DND-41 (cell line): ENCODE measurements around the gene SF3B3.

Experiments
- ATAC-seq: fragments of 200-7000 bp; cut with Tn5 transposase; 3 replicates; pipeline ENCODE4 v1.9.1; 2021; ENCODE audit warnings: low read depth; ENCODE audit not compliant: insufficient read depth
- DNase-seq: peaks from one replicate; pipeline ENCODE4 v3.0.0-alpha.2; 2020
- H2AFZ ChIP-seq: 2 replicates; pipeline ENCODE4 v1.6.0; 2012; ENCODE audit warnings: low read depth, low read length
- H3K27ac ChIP-seq: 2 replicates; pipeline ENCODE4 v1.5.1; 2012; ENCODE audit warnings: low read length, inconsistent platforms
- H3K27me3 ChIP-seq: fragments of 200-600 bp; sonication (generic); 2 replicates; pipeline ENCODE4 v1.6.0; 2012; ENCODE audit warnings: low read length, mild to moderate bottlenecking, inconsistent platforms; ENCODE audit not compliant: insufficient read depth, poor library complexity
- H3K36me3 ChIP-seq: 2 replicates; pipeline ENCODE4 v1.5.1; 2012; ENCODE audit warnings: low read length, inconsistent platforms; ENCODE audit not compliant: insufficient read depth
- H3K4me1 ChIP-seq: 2 replicates; pipeline ENCODE4 v1.5.1; 2012; ENCODE audit warnings: mild to moderate bottlenecking, low read length; ENCODE audit not compliant: insufficient read depth
- H3K4me2 ChIP-seq: 2 replicates; pipeline ENCODE4 v1.6.0; 2012; ENCODE audit warnings: mild to moderate bottlenecking, moderate library complexity, low read length, inconsistent platforms; ENCODE audit not compliant: insufficient read depth
- H3K4me3 ChIP-seq, 2 experiments: fragments of 200-600 bp in 1 of 2; shearing (Covaris generic) in 1 of 2; 2 replicates each; pipeline ENCODE4 v1.5.1; 2012 to 2016; ENCODE audit warnings: inconsistent platforms in 2 of 2, low read length in 2 of 2, mild to moderate bottlenecking in 2 of 2, low read depth in 1 of 2, moderate library complexity in 1 of 2
- H3K79me2 ChIP-seq: 2 replicates; pipeline ENCODE4 v1.6.0; 2012; ENCODE audit warnings: low read length, inconsistent platforms; ENCODE audit not compliant: insufficient read depth
- H3K9ac ChIP-seq: 2 replicates; pipeline ENCODE4 v1.6.0; 2012; ENCODE audit warnings: low read depth, mild to moderate bottlenecking, inconsistent platforms, low read length, moderate library complexity
- H3K9me3 ChIP-seq: 2 replicates; pipeline ENCODE4 v1.5.1; 2012; ENCODE audit warnings: low read length, moderate library complexity, mild to moderate bottlenecking, inconsistent platforms; ENCODE audit not compliant: insufficient read depth, severe bottlenecking
- H4K20me1 ChIP-seq: 2 replicates; pipeline ENCODE4 v1.6.0; 2012; ENCODE audit warnings: low read length; ENCODE audit not compliant: insufficient read depth
- EZH2 ChIP-seq: IDR thresholded peaks from 3 replicates; pipeline ENCODE4 v1.6.1; 2012; ENCODE audit warnings: borderline replicate concordance, low read depth, mild to moderate bottlenecking, moderate library complexity, low read length, inconsistent platforms; ENCODE audit not compliant: severe bottlenecking
- TF ChIP-seq, protein P1 (sequence below): IDR thresholded peaks from 2 replicates; pipeline ENCODE4 v1.5.1; 2012; ENCODE audit warnings: borderline replicate concordance, low read length, moderate library complexity, mild to moderate bottlenecking; ENCODE audit not compliant: poor library complexity, severe bottlenecking; ENCODE audit errors: extremely low read depth

The SF3B3 gene

DNA sequence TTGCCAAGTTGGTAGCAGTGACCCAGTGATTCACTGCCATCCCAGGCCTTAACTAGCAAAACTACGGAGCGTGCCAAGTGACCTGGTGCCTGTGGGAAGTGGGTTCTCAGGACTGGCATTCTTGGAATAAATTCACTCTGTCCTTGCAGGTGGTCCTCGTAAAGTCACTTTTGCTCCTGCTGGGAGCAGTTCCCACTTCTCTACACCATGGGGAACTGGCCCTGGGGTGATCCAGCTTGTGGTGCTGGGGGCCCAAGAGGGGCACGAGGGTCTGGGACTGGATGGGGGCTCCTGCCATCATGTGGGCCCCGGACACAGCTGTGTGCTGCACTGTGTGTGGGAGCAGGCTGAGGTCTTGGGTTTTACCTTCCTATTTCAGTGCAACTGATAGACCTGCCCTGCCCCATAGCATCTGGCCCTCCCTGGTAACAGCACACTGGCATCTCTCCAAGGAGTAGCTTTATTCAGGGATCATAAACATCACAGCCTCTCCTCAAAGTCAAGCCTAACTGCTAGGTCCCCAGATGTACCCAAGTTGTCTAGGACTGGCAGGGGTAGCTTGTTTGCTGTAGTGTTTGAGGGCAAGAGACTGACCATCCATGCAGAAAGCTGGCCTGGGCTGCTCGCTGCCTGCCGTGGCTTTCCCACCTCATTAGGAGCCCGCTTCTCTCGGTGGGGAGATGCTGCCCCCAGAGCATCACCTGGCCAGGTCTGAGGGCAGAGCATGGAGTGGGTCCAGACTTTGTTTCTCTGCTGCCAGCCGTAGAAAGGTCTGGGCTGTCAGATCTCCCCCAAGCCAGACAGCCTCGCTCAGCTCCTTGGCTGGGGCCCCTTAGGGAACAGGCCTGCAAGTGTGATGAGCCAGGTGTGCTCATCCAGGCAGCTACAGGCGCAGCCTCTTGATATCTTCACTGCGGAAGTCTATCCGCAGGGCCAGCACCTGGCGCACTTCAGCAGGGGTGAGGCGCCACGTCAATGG is 43.2 kb upstream of the SF3B3 start:
- DNase-seq (no peak), ATAC-seq (no peak)
- H3K4me3 ChIP-seq = no peak overlapping the region
- no peak for TF ChIP-seq EZH2
- TF ChIP-seq, protein P1, sequence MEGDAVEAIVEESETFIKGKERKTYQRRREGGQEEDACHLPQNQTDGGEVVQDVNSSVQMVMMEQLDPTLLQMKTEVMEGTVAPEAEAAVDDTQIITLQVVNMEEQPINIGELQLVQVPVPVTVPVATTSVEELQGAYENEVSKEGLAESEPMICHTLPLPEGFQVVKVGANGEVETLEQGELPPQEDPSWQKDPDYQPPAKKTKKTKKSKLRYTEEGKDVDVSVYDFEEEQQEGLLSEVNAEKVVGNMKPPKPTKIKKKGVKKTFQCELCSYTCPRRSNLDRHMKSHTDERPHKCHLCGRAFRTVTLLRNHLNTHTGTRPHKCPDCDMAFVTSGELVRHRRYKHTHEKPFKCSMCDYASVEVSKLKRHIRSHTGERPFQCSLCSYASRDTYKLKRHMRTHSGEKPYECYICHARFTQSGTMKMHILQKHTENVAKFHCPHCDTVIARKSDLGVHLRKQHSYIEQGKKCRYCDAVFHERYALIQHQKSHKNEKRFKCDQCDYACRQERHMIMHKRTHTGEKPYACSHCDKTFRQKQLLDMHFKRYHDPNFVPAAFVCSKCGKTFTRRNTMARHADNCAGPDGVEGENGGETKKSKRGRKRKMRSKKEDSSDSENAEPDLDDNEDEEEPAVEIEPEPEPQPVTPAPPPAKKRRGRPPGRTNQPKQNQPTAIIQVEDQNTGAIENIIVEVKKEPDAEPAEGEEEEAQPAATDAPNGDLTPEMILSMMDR = no peak
- no peaks in the 10 kb centered on the region for H3K27me3 ChIP-seq
- no peak overlapping the region for H3K27ac ChIP-seq
- H3K4me1 ChIP-seq = no peaks in the 10 kb centered on the region
- no peak overlapping the region for H3K9ac ChIP-seq
- H2AFZ ChIP-seq = no peak overlapping the region
- peaks cover 63% of the 10 kb centered on the region for H3K36me3 ChIP-seq
- H3K79me2 ChIP-seq = no peaks in the 10 kb centered on the region
- H4K20me1 ChIP-seq = no peaks in the 10 kb centered on the region; the same call in 1 of the 2 replicates
- H3K4me2 ChIP-seq = no peak overlapping the region
- H3K9me3 ChIP-seq = no peaks in the 10 kb centered on the region

DNA sequence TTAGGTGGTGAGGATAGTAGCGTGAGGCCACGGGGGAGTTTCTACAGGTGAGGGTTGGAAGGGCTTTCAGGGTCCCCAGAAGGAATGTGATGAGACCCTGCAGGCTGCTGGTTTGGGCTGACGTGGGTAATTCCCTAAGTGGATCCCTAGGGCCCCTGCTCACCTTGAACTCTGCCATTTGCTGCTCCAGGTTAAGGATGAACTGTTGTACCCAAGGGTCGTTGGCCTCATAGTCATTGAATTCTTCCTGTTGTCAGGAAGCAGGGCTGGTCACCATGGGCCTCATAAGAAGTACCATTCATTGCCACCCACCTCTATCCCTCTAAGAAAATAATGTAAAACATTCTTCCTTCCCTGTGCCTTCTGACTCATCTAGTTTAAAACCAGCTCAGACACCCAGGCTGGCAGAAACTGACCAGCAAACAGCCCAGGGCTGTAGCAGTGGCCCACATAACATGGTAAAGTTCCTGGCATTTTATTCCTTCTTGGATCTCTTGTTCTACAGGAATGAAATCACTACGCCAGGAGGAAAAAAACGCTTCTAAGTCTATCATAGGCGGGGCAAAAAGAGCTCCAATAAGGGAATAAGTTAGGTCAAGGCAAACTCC is 41.6 kb upstream of the SF3B3 start:
- Histone ChIP-seq H3K36me3 (peaks cover 68% of the 10 kb centered on the region), H3K27me3 (no peaks in the 10 kb centered on the region)
- DNase-seq = no peak

GRCh38 chr16:70482624-70483023 is 41.0 kb upstream of the SF3B3 start:
- Histone ChIP-seq H3K36me3 (peaks cover 68% of the 10 kb centered on the region), H3K4me1 (no peaks in the 10 kb centered on the region)
- ATAC-seq = no peak

More for the DNA sequence above, 41.6 kb upstream of the SF3B3 start:
- Histone ChIP-seq H3K9ac (no peak overlapping the region), H3K4me2 (no peak overlapping the region), H3K79me2 (no peaks in the 10 kb centered on the region), H3K27ac (no peak overlapping the region), H3K4me3 (no peak overlapping the region), H3K4me1 (no peaks in the 10 kb centered on the region), H2AFZ (no peak overlapping the region), H4K20me1 (no peaks in the 10 kb centered on the region; the same call in 1 of the 2 replicates), H3K9me3 (no peaks in the 10 kb centered on the region)
- no peak for ATAC-seq
- no peak for TF ChIP-seq EZH2
- TF ChIP-seq, protein P1 = no peak

More at GRCh38 chr16:70482624-70483023, 41.0 kb upstream of the SF3B3 start:
- Histone ChIP-seq H2AFZ (no peak overlapping the region), H3K4me2 (no peak overlapping the region), H3K27me3 (no peaks in the 10 kb centered on the region), H3K9ac (no peak overlapping the region), H3K4me3 (no peak overlapping the region), H3K79me2 (no peaks in the 10 kb centered on the region), H3K9me3 (no peaks in the 10 kb centered on the region), H3K27ac (no peak overlapping the region), H4K20me1 (no peaks in the 10 kb centered on the region; the same call in 1 of the 2 replicates)
- TF ChIP-seq, protein P1 = no peak
- TF ChIP-seq EZH2 = no peak
- no peak for DNase-seq
